Measurements from ENCODE around the gene CHIT1.

CHIT1 gene

DNA sequence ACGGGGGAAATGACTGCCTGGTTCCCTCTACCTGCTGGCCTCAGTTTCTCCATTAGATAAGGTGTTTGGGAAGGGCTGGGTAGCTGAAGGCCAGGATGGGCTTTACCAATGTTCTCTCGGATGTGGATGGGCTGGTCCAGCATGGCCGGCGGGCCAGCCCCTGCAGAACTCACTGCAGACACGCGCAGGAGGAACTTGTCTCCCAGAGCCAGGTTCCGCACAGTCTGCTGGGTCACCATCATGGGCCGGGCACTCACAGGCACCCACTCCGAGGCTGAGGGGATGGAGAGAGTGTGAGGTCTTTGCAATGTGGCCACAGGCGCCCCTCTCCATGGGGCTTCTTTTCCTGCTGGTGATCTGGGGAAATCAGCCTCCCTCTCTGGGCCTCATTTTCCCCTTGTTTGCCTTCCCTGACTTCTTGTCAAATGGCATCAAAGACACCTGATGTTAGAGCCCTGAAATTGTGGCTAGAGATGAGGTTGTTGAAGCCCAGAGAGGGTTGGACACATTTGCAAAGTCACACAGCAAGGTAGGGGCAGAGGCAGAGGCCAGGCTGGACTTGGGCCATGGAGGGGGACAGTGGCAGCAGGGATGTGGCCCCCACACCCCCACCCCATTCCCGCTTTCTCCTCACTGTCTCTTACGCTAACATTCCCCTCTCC is 55.0 kb downstream of the CHIT1 start:
- DNase-seq = no peak

DNA sequence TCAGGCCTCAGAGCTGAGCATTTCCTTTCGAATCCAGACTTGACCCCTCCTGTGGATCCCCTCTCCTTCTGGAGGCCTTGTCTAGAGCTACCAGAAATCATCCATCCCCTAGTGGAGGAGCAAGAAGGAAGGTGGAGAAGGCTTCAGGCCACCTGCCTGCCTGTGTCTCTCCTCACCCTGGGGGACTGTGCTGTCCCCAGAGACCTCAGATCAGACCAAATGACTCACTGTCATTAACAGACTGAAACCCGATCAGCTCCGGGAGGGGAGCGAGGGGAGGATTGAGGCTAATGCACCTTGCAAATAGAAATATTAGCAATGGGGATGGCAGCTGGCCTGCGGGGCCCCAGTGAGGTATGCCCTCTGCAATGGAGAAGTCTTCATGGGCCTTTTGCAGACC is 55.9 kb downstream of the CHIT1 start:
- no peak for DNase-seq

DNA sequence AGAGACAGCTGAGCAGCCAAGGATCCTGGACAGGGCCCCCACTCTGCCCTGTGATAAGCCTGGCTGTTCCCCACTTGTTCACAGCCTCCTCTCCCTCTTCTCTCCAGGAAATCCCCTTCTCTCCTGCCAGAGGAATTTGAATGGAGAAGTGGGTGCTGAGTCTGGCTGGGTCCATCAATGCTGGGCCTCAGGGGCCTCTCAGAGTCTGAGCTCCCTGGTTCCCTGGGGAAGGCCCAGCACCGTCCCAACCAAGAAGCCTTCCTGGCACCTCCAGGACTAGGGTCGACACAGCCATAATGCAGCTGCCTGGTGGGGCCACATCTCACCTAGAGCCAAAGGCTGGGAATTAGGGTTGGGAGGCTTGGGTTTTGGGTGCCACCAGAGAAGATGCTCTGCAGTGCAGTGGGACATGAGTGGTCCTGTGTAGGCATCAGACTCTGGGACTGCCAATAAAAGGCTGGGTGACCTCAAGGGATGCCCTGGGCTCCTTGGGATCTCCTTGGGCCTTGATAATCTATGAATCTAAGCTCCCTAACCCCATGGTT is 56.4 kb downstream of the CHIT1 start:
- no peak for DNase-seq

DNA sequence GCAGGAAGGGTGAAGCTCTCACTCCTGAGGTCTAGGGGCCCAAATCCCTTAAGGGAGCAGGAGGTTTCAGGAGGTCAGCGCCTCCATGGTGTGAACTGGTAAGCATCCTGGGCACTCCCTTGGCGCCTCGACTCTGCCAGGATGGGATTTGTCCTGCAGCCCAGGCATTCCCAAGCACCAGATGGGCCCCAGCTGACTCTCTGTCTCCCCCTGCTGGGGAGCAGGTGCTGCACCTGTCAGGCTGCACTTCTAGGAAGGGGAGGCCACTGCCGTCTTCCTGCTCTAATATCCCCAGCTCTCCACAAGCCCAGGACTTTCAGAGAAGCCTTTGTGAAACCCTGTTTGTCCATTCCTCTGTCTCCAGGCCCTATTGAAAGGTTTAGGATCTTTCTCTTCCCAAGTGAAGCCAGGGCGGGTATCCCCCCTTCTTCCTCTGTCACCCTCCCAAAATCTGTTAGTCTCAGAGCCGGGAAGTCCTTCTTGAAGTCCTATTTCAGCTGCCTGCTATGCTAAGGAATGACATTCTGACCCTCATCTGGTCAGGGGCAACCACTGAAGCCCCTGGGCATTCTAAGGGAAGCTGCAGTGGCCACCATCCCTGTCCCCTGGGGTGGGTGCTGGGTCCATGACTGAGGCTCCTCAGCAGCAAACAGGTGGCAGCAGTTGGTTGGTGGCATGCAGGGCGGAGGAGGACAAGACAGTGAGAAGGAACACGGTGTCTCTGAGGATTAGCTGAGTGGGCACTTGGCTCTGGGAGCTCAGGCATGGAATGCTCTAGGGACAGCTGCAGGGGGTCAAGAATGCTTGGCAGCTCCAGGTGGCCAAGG is 57.1 kb downstream of the CHIT1 start:
- DNase-seq = peak; percentile 33

DNA sequence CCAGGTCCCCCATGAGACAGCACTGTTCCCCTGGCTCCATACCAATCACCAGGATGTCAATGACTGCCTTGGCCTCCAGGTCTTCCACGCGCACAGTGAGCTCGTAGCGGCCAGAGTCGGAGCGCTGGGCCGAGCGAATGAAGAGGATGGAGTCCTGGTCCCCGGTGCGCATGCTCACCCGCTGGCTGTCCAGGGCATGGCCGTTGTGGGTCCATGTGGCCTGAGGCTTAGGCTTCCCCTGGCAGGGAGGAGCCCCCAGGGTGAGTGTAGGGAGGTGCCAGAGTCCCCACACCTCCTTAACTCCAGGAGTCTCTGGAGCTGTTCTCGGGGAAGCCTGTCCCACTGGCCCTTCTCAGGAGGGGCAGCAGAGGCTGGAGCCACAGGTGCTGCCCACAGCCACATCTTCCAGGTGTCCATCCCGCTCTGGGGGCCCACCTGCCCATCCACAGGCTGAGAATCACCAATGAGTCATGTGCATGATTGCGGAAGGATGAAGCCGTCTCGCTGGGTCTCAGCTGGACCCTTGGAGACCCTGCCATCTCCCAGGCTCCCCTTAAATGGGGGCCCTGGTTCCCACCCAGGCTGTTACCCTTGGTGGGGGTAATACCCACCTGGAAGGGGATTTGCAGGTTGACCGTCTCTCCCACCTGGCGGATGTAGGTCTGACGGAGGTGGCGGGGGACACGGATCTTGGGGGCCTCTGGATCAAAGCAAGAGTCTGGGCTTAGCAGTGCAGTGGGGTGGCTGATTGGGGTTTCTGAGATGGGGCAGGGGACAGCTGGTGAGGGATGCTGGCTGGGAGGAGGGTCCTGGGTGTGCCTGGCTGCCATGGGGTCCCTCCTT is 57.9 kb downstream of the CHIT1 start:
- DNase-seq = no peak

DNA sequence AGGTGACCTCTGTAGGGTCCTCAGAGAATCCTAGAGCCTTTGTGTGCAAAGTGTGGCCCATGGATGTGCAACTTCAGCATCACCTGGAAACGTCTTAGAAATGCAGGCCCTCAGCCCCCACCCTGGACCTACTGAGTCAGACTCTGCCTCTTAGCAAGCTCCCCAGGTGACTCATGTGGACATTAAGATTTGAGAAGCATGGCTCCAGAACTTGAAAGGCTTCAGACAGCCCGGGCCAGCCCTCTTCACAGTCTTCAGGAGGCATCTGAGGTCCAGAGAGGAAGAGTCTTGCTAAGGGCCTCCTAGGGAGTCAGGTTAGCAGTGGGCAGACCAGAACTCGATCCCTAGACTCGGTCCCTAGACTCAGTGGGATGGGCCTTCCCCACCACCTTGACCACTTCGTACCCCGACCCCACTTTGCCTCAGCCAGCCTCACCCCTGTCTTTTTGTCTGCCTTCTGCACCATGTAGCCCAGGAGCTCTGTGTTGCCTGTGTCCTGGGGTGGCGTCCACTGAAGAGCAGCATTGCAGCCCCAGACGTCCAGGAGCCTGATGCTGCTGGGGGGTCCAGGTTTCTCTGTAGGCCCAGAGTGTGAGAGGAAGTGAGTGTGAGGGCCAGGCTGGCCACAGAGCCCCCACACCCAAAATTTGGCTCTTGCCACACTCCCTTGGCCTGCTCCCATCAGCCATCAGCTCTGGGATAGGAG is 58.7 kb downstream of the CHIT1 start:
- DNase-seq = no peak

DNA sequence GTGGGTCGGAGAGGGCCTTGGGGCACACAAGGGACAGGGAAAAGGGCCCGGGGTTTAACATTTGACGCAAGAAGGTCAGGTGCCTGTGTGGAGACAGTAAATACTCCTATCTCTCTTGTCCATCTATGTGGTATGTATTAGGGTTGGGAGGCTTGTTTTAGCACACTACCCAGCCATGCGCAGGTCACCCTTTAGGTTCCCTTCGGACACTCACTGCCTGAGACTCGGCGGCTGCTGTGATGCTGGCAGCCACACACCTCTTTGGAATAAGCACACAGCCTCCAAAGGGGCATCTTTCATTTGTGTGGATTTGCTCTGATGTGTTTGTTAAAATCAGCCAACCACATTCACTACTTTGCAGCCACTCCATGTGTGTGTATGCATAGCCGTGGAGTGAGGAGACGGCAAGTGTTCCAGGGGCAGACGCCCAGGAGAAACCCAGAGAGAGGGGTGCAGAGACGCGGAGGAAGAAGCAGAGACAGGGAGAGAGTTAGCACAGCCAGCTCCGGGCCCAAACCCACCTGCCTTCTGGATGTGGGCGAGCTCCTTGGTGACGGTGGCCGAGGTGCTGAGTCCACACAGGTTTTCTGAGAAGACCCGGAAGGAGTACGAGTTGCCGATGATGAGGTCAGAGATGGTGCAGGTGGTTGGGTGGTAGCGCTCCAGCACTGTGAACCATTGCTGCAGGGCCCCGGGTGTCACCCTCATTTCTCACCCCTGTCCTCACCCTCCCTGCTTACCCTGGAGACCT is 59.5 kb downstream of the CHIT1 start:
- no peak for DNase-seq

DNA sequence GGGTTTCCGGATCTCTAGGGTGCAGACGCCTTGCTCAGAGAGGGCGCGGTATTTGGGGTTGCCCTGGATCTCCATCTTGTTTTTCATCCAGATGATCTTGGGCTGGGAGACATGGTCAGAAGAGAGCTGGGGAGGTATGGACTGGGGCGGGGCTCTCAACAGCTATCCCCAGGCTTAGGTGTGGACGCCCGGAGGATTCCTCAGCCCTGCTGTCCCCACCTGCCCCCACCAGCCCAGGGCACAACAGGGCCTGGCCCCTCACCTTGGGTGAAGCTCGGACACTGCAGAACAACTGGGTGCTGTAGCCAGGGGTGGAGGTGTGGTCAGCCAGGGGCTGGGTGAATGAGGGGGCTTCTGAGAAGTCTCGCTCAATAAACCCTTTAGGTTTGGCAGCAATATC is 60.5 kb downstream of the CHIT1 start:
- no peak for DNase-seq

DNA sequence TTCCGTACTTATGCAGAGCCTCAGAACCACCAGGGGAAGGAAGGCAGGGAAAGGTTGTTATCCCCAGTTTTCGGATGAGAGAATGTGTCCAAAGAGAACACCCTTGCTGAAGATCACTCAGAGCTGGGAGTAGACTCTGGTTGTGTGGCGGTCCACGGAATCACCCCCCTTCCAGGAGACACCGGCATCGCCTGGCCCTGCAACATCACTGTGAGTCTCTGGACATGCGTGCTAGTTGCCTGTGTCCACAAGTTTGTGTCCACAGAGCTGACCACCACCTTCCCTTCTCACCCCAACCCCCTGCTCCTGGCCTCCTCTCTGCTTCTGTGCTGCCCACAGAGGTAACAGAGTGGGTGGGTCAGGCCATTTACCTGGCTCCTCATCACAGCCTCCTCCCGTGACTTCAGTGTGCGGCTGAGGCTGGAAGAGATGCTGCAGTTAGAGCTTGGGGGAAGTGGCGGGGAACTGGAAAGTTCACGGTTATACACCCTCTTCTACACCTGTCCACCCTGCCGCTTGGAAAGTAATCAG is 61.2 kb downstream of the CHIT1 start:
- DNase-seq = no peak

DNA sequence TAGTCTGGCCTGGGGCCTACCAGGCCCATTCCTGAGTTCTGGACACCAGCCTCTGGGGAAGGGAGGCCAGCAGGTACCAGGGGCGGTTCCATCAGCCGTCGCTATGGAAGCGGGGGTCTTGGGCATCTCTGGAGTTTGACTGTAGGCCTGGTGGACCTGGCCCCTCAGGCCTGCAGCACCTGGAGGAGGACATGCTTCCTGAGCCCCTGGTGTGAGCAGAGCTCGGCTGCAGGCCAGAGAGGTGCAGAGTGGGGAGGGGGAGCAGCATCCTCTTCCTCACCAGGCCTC is 61.6 kb downstream of the CHIT1 start:
- no peak for DNase-seq

DNA sequence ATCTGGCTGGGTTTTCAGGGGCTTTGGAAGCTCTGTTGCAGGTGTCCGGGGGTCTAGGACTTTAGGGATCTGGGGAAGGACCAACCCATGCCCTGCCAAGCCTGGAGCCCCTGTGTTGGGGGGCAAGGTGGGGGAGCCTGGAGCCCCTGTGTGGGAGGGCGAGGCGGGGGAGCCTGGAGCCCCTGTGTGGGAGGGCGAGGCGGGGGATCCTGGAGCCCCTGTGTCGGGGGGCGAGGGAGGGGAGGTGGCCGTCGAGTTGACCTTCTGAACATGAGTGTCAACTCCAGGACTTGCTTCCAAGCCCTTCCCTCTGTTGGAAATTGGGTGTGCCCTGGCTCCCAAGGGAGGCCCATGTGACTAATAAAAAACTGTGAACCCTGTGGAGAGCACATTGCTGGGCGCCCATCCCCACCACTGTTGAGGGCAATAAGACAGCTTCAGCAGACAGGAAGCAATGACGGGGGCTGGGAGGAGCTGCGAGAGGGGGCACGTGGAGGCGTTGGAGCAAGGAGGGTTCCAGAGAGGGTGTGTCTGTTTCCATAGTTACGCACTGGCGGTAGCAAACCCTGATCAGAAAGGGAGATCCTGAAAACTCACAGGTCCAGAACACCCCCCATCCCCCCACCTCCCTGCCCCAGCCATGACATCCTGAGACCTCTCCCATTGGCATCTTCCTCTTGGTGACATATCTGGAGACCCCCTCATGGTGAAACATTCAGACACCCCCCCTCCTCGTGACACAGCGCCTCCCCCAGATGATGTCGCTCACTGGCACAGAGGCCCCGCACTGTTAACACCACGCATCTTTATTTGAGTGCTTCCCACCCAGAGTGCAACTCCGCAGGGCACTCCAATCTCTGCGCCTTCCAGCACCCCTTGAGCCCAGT is 62.2 kb downstream of the CHIT1 start:
- DNase-seq = peak; percentile 18

DNA sequence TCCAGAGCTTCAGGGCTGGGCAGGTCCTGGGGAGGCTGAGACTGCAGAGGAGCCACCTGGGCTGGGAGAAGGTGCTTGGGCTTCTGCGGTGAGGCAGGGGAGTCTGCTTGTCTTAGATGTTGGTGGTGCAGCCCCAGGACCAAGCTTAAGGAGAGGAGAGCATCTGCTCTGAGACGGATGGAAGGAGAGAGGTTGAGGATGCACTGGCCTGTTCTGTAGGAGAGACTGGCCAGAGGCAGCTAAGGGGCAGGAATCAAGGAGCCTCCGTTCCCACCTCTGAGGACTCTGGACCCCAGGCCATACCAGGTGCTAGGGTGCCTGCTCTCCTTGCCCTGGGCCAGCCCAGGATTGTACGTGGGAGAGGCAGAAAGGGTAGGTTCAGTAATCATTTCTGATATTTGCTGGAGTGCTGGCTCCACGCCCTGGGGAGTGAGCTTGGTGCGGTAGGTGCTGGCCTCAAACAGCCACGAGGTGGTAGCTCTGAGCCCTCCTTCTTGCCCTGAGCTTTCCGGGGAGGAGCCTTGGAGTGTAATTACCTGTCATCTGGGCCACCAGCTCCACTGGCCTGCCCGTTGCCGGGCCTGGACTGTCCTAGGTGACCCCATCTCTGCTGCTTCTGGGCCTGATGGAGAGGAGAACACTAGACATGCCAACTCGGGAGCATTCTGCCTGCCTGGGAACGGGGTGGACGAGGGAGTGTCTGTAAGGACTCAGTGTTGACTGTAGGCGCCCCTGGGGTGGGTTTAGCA is 63.1 kb downstream of the CHIT1 start:
- DNase-seq = no peak
